Breast epithelium (tissue), 4 donors: ENCODE measurements around the gene VANGL2. TPM values are rescaled to one million over a fixed set of nuclear protein-coding genes. Genes with fewer than 3 reads are reported as not detected.

Experiments used
- DNase-seq, 2 donors: peaks; one replicate each; pipeline ENCODE4 v3.0.0-alpha.2; 2019; ENCODE audit warnings: low spot score in 2 of 2
- H3K27ac ChIP-seq, 2 donors: fragments of 200-600 bp; sonication (generic) in 1 of 2; one replicate each; pipeline ENCODE4 v1.5.1; 2016 to 2019; ENCODE audit warnings: mild to moderate bottlenecking in 1 of 2
- H3K27me3 ChIP-seq, 2 donors: fragments of 200-600 bp; sonication (generic) in 1 of 2; one replicate each; pipeline versions ENCODE4 v1.5.1 to v1.6.0; 2017 to 2019; ENCODE audit warnings: control low read depth in 1 of 2, mild to moderate bottlenecking in 1 of 2
- H3K36me3 ChIP-seq: fragments of 200-600 bp; one replicate; pipeline ENCODE4 v1.5.1; 2019
- H3K4me1 ChIP-seq, 2 donors: fragments of 200-600 bp; sonication (generic); one replicate each; pipeline ENCODE4 v1.5.1; 2016 to 2019; ENCODE audit warnings: control low read depth in 1 of 2
- H3K4me3 ChIP-seq, 3 donors: fragments of 200-600 bp; sonication (generic); 1 replicate in 2 of 3; 2 replicates in 1 of 3; pipeline ENCODE4 v1.5.1; 2016 to 2019; ENCODE audit warnings: mild to moderate bottlenecking in 3 of 3, moderate library complexity in 2 of 3
- H3K9me3 ChIP-seq, 2 donors: fragments of 200-600 bp; sonication (generic) in 1 of 2; one replicate each; pipeline ENCODE4 v1.5.1; 2016 to 2019; ENCODE audit warnings: control low read depth in 1 of 2
- CTCF ChIP-seq, 3 donors: fragments of 450-650 bp; IDR thresholded peaks; one replicate each; pipeline ENCODE4 v1.5.1; 2016 to 2017; ENCODE audit warnings: antibody characterized with exemption in 3 of 3, mild to moderate bottlenecking in 3 of 3, moderate library complexity in 3 of 3
- POLR2A ChIP-seq: fragments of 450-650 bp; IDR thresholded peaks from one replicate; pipeline ENCODE4 v1.6.1; 2016; ENCODE audit warnings: antibody characterized with exemption, mild to moderate bottlenecking, moderate library complexity
- POLR2AphosphoS5 ChIP-seq, 3 donors: sonication (generic); formaldehyde crosslinking; IDR thresholded peaks; one replicate each; pipeline ENCODE4 v1.6.1; 2017; ENCODE audit warnings: antibody characterized with exemption in 3 of 3
- intact Hi-C: fragments of 100-400 bp; cut with DNase I; formaldehyde crosslinking; loops from one replicate; pipeline ENCODE4 v1.15.1; 2023; ENCODE audit warnings: low total_unique reads
- total RNA-seq, 3 donors: library from RNA; depleted of rRNA; stranded (reverse); fragments of >200 nt; gene quantifications; one replicate each; pipeline ENCODE4 v1.1.0, GENCODE V29; 2016

Gene VANGL2
- total RNA-seq, 3 donors from 2014 or later, result 0.48 to 7.6 (median 5.6) TPM

GRCh38 chr1:160398823-160399222 lies 1.5 kb upstream of the VANGL2 start:
- DNase-seq, result no peak
- no peak for TF ChIP-seq POLR2AphosphoS5 (IDR thresholded peaks at IDR 0.05)
- no peak for TF ChIP-seq CTCF (IDR thresholded peaks at IDR 0.05)
- no peak for TF ChIP-seq POLR2A

GRCh38 chr1:160399544-160400222 lies 681 bp upstream of the VANGL2 start:
- peak overlapping the region; percentile 63 to 93 (median 85) for H3K4me3 ChIP-seq
- H3K4me1 ChIP-seq, result no peaks in the 10 kb centered on the region
- no peaks in the 10 kb centered on the region for H3K36me3 ChIP-seq
- DNase-seq, result no peak
- peak overlapping the region; percentile 69 to 76 for H3K27ac ChIP-seq
- no peaks in the 10 kb centered on the region for H3K9me3 ChIP-seq
- no peaks in the 10 kb centered on the region for H3K27me3 ChIP-seq
- TF ChIP-seq CTCF (IDR thresholded peaks at IDR 0.05), result peak in 2 of 3 donors; percentile 7 to 25
- TF ChIP-seq POLR2AphosphoS5 (IDR thresholded peaks at IDR 0.05), result no peak
- TF ChIP-seq POLR2A, result no peak
- intact Hi-C loops, result no loop called here

More at GRCh38 chr1:160398823-160399222, 1.5 kb upstream of the VANGL2 start:
- Histone ChIP-seq H3K4me1 (no peaks in the 10 kb centered on the region), H3K4me3 (no peak overlapping the region), H3K9me3 (no peaks in the 10 kb centered on the region), H3K36me3 (no peaks in the 10 kb centered on the region), H3K27ac (no peak overlapping the region), H3K27me3 (no peaks in the 10 kb centered on the region)
- intact Hi-C loops, result no loop called here

- no peak for TF ChIP-seq CTCF (IDR thresholded peaks at IDR 0.05)
- no peak for TF ChIP-seq POLR2AphosphoS5 (IDR thresholded peaks at IDR 0.05)
- no peak for TF ChIP-seq POLR2A
- no peak for DNase-seq
- Histone ChIP-seq H3K9me3 (no peaks in the 10 kb centered on the region), H3K4me3 (peak overlapping the region; percentile 63 to 93 (median 85)), H3K27me3 (no peaks in the 10 kb centered on the region), H3K4me1 (no peaks in the 10 kb centered on the region), H3K36me3 (no peaks in the 10 kb centered on the region), H3K27ac (peak overlapping the region; percentile 69 to 76)
- intact Hi-C loops, result no loop called here
These were observed 502 bp downstream of the VANGL2 start for GRCh38 chr1:160400646-160401486.

GRCh38 chr1:160401487-160401805 lies 1.1 kb downstream of the VANGL2 start:
- no peak for DNase-seq
- Histone ChIP-seq H3K27ac (peak overlapping the region; percentile 66 to 69), H3K4me1 (no peaks in the 10 kb centered on the region), H3K4me3 (peak overlapping the region; percentile 63 to 93 (median 85)), H3K9me3 (no peaks in the 10 kb centered on the region), H3K36me3 (no peaks in the 10 kb centered on the region), H3K27me3 (no peaks in the 10 kb centered on the region)
- TF ChIP-seq POLR2AphosphoS5 (IDR thresholded peaks at IDR 0.05) (no peak), POLR2A (no peak), CTCF (IDR thresholded peaks at IDR 0.05) (no peak)
- intact Hi-C loops, result no loop called here
